AG04450 (cell line): Measurements from ENCODE around the gene PRPF8. TPM values are rescaled to one million over a fixed set of nuclear protein-coding genes. Genes with fewer than 3 reads are reported as not detected.

Source experiments
- CTCF ChIA-PET: fragments of 300-600, 350-600 bp; formaldehyde crosslinking; extraction: SDS; loops from one replicate; lab custom pipeline; 2022; ENCODE audit warnings: antibody characterized with exemption, inconsistent platforms; lab: Charles Lee
- POLR2A ChIA-PET: fragments of 350-600 bp; formaldehyde crosslinking; extraction: SDS; loops from one replicate; lab custom pipeline; 2021; ENCODE audit warnings: antibody characterized with exemption, inconsistent platforms; lab: Yijun Ruan, JAX
- DNase-seq: peaks from one replicate; pipeline ENCODE4 v3.0.0-alpha.2; 2011; ENCODE audit warnings: low read depth, low spot score
- H3K27ac ChIP-seq: one replicate; pipeline ENCODE4 v1.5.1; 2012; ENCODE audit warnings: low read depth, low read length, control low read depth
- H3K27me3 ChIP-seq: one replicate; pipeline ENCODE4 v1.6.0; 2012; ENCODE audit warnings: low read length; ENCODE audit not compliant: control insufficient read depth, insufficient read depth
- H3K4me3 ChIP-seq: 2 replicates; pipeline ENCODE4 v1.5.1; 2011; ENCODE audit warnings: mild to moderate bottlenecking, low read depth, low read length, control low read depth
- H3K9me3 ChIP-seq: 2 replicates; pipeline ENCODE4 v1.5.1; 2012; ENCODE audit warnings: low read length; ENCODE audit not compliant: control insufficient read depth, insufficient read depth
- polyA minus RNA-seq: library from RNA; depleted of rRNA, polyadenylated mRNA; stranded (reverse); fragments of >200 nt; gene quantifications from 2 replicates; pipeline ENCODE4 v1.2.3, GENCODE V29; 2011; rRNA and poly(A)+ RNA removed
- polyA plus RNA-seq: library from polyadenylated mRNA; depleted of rRNA; stranded (reverse); fragments of >200 nt; gene quantifications from 2 replicates; pipeline ENCODE4 v1.2.3, GENCODE V29; 2011; rRNA removed
- TF ChIP-seq, protein P1 (sequence below): IDR thresholded peaks from 2 replicates; pipeline ENCODE4 v1.5.1; 2011; ENCODE audit warnings: low read depth, low read length, control low read depth, inconsistent platforms

Gene PRPF8
- polyA plus RNA-seq: 126 and 161 TPM in 2 replicates
- 420 and 507 TPM in 2 replicates for polyA minus RNA-seq

DNA sequence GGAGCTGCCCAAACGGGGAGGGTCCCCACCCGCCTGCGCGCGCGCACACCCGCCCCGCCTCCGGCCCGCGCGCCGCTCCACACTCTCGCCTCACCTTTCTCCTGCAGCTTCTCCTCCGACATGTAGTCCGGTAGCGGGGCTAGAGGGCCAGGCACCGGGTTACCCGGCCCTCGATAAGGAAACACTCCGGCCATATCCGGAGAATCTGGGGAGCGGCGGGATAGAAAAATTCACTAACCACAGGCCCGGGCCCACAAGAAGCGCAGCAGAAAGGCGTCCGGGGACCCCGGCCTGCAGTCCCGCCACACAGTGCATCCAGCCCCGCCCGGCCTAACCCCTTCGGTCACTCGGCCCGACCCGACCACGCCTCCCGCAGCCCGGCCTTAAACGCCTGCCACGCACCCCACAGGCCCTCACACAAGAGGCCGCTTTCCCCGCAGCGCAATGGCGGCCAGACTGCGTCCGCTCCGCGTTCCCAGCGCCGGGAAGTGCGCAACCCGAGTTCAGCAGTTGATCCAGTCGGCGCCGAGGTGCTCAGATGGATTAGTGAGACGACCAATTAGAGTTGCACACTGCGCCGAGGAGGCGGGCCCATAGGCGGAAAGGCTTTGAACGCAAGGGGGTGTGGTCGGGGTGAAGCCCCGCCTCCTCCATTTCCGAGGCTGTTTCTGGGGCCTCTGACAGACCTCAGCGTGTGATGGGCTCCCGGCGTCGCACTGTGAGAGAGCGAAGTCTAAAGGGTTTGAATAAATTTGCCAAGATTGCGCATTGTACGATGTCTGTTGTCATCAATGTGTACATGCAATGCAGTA, at the start of gene PRPF8:
Gene PRPF8, minus strand, starts transcription at position 490 of the 812 bp plus-strand sequence. Its CDS starts 296 bp downstream, at position 194.
- ChIA-PET POLR2A (interaction anchor here (0.6 to 2.9 kb wide), 4 partner anchors 16 to 36 kb away, joined by 3 to 25 read pairs (median 7); no protein-coding TSS in a partner anchor), CTCF (interaction anchor here (0.6 to 0.9 kb wide), 2 partner anchors 16 to 111 kb away, joined by 3 to 5 read pairs; no protein-coding TSS in a partner anchor)
- TF ChIP-seq, protein P1, sequence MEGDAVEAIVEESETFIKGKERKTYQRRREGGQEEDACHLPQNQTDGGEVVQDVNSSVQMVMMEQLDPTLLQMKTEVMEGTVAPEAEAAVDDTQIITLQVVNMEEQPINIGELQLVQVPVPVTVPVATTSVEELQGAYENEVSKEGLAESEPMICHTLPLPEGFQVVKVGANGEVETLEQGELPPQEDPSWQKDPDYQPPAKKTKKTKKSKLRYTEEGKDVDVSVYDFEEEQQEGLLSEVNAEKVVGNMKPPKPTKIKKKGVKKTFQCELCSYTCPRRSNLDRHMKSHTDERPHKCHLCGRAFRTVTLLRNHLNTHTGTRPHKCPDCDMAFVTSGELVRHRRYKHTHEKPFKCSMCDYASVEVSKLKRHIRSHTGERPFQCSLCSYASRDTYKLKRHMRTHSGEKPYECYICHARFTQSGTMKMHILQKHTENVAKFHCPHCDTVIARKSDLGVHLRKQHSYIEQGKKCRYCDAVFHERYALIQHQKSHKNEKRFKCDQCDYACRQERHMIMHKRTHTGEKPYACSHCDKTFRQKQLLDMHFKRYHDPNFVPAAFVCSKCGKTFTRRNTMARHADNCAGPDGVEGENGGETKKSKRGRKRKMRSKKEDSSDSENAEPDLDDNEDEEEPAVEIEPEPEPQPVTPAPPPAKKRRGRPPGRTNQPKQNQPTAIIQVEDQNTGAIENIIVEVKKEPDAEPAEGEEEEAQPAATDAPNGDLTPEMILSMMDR: no peak
- Histone ChIP-seq H3K27ac (peak within 1 kb of the TSS; percentile 86), H3K27me3 (no peaks in the 10 kb centered on the region), H3K4me3 (peak within 1 kb of the TSS; percentile 83), H3K9me3 (no peaks in the 10 kb centered on the region; the same call in 1 of the 2 replicates)
- peak; percentile 91 for DNase-seq

DNA sequence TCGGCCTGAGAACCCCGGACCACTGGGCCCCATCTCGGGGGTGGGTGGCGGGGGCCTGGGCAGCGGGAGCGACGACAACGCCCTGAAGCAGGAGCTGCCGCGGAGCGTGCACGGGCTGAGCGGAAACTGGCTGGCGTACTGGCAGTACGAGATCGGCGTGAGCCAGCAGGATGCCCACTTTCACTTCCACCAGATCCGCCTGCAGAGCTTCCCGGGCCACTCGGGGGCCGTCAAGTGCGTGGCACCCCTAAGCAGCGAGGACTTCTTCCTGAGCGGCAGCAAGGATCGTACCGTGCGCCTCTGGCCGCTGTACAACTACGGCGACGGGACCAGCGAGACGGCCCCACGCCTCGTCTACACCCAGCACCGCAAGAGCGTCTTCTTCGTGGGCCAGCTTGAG, 49.1 kb upstream of the PRPF8 start:
- peaks cover 11% of the 10 kb centered on the region; the same call in 1 of the 2 replicates for H3K9me3 ChIP-seq
- POLR2A ChIA-PET: no interaction called here
- H3K27ac ChIP-seq: no peak overlapping the region
- DNase-seq: no peak
- no peaks in the 10 kb centered on the region for H3K27me3 ChIP-seq
- H3K4me3 ChIP-seq: no peak overlapping the region
- TF ChIP-seq, protein P1: no peak
- CTCF ChIA-PET: no interaction called here

DNA sequence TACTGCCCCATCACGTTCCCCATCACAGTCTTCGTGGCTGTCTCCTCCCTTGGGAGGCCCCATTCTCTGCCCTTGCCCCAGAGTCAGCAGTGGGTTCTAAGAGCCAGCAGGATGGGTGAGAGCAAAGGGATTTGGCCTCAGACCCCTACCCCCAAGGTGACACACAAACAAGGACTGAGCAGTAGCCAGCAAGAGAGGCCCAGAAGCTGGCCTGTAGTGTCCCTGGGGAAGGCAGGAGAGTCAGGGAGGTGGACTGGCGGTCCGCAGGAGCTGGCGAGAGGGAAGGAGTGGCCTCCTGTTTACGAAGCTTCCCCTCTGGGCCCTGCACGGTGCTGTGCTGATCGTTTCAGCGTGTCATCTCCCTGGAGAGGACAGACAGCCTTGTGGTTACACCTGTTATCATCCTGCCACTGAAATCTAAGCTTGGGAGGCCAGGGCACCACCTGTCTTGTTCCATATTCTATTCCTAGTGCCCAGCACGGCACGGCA, 48.2 kb upstream of the PRPF8 start:
- ChIA-PET POLR2A (interaction anchor here (0.5 to 0.6 kb wide), 2 partner anchors 10 to 168 kb away, joined by 3 to 5 read pairs; partner anchors contain the start of gene SERPINF2), CTCF (no interaction called here)
- Histone ChIP-seq H3K4me3 (no peak overlapping the region), H3K27me3 (no peaks in the 10 kb centered on the region), H3K9me3 (peaks cover 6% of the 10 kb centered on the region; the same call in 1 of the 2 replicates), H3K27ac (no peak overlapping the region)
- TF ChIP-seq, protein P1: no peak
- DNase-seq: no peak

DNA sequence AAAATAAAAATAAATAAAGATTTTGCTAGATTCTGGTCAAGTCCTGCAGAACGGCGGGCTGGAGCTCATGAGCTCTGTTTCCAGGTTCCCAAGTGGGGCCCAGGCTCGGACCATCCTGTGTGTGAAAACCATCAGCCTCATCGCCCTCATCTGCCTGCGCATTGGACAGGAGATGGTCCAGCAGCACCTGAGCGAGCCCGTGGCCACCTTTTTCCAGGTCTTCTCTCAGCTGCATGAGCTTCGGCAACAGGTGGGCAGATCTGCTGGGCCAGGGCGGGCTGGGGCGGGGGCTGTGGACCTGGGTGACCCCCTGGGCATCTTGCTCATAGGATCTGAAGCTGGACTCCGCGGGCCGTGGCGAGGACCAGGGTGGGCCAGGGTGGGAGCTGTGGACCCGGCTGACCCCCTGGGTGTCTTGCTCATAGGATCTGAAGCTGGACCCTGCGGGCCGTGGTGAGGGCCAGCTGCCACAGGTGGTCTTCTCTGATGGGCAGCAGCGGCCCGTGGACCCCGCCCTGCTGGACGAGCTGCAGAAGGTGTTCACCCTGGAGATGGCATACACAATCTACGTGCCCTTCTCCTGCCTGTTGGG, 47.7 kb upstream of the PRPF8 start:
- Histone ChIP-seq H3K27ac (no peak overlapping the region), H3K27me3 (no peaks in the 10 kb centered on the region), H3K4me3 (no peak overlapping the region), H3K9me3 (peaks cover under 1% of the 10 kb centered on the region; the same call in 1 of the 2 replicates)
- TF ChIP-seq, protein P1: no peak
- DNase-seq: no peak
- ChIA-PET CTCF (no interaction called here), POLR2A (interaction anchor here (2.6 kb wide), 1 partner anchor 16 kb away, joined by 10 read pairs; no protein-coding TSS in a partner anchor)
